HEK293 (cell line): ENCODE measurements around the gene REC8.

ENCODE experiments used
- MZF1 ChIP-seq: fragments of 450-650 bp; formaldehyde crosslinking; IDR thresholded peaks from 2 replicates; pipeline ENCODE4 v1.5.1; 2017; ENCODE audit warnings: missing biosample characterization, missing genetic modification characterization, borderline replicate concordance
- SCRT1 ChIP-seq: fragments of 450-650 bp; formaldehyde crosslinking; IDR thresholded peaks from 2 replicates; pipeline ENCODE4 v1.5.1; 2016; ENCODE audit warnings: missing biosample characterization, missing genetic modification characterization, borderline replicate concordance
- YY2 ChIP-seq: fragments of 450-650 bp; formaldehyde crosslinking; IDR thresholded peaks from 2 replicates; pipeline ENCODE4 v1.5.1; 2016; ENCODE audit warnings: missing biosample characterization, missing genetic modification characterization
- ZBTB7A ChIP-seq: fragments of 450-650 bp; formaldehyde crosslinking; IDR thresholded peaks from 2 replicates; pipeline ENCODE4 v1.5.1; 2016; ENCODE audit warnings: low read depth, missing biosample characterization, missing genetic modification characterization
- ZFP37 ChIP-seq: fragments of 450-650 bp; formaldehyde crosslinking; IDR thresholded peaks from 2 replicates; pipeline ENCODE4 v1.5.1; 2016; ENCODE audit warnings: missing biosample characterization, missing genetic modification characterization
- ZNF114 ChIP-seq: fragments of 450-650 bp; formaldehyde crosslinking; IDR thresholded peaks from 2 replicates; pipeline ENCODE4 v1.5.0; 2017; ENCODE audit warnings: missing biosample characterization, missing genetic modification characterization
- ZNF169 ChIP-seq: fragments of 450-650 bp; formaldehyde crosslinking; IDR thresholded peaks from 2 replicates; pipeline ENCODE4 v1.5.1; 2016; ENCODE audit warnings: missing biosample characterization, missing genetic modification characterization
- ZNF175 ChIP-seq: fragments of 450-650 bp; formaldehyde crosslinking; IDR thresholded peaks from 2 replicates; pipeline ENCODE4 v1.5.1; 2016; ENCODE audit warnings: missing biosample characterization, missing genetic modification characterization
- ZNF248 ChIP-seq: fragments of 450-650 bp; formaldehyde crosslinking; IDR thresholded peaks from 2 replicates; pipeline ENCODE4 v1.5.1; 2017; ENCODE audit warnings: missing biosample characterization, missing genetic modification characterization
- ZNF274 ChIP-seq, 2 experiments: fragments of 200-500 bp in 1 of 2; fragments of 450-650 bp in 1 of 2; sonication (Bioruptor generic) in 1 of 2; formaldehyde crosslinking in 1 of 2; IDR thresholded peaks; 2 replicates each; pipeline versions ENCODE4 v1.5.1 to v1.6.1; 2014 to 2016; ENCODE audit warnings: borderline replicate concordance in 1 of 2, inconsistent platforms in 1 of 2, low read length in 1 of 2, missing biosample characterization in 1 of 2, missing genetic modification characterization in 1 of 2
- ZNF311 ChIP-seq: fragments of 450-650 bp; formaldehyde crosslinking; IDR thresholded peaks from 2 replicates; pipeline ENCODE4 v1.5.1; 2017; ENCODE audit warnings: missing biosample characterization, missing genetic modification characterization, borderline replicate concordance
- ZNF37A ChIP-seq: fragments of 450-650 bp; IDR thresholded peaks from 2 replicates; pipeline ENCODE4 v1.5.1; 2018; ENCODE audit warnings: missing biosample characterization, missing genetic modification characterization
- ZNF48 ChIP-seq: fragments of 450-650 bp; formaldehyde crosslinking; IDR thresholded peaks from 2 replicates; pipeline ENCODE4 v1.5.1; 2016; ENCODE audit warnings: missing biosample characterization, missing genetic modification characterization
- ZNF510 ChIP-seq: fragments of 450-650 bp; formaldehyde crosslinking; IDR thresholded peaks from 2 replicates; pipeline ENCODE4 v1.5.1; 2018; ENCODE audit warnings: mild to moderate bottlenecking, missing genetic modification characterization, missing biosample characterization; ENCODE audit not compliant: insufficient replicate concordance
- ZNF521 ChIP-seq: fragments of 450-650 bp; formaldehyde crosslinking; IDR thresholded peaks from 2 replicates; pipeline ENCODE4 v1.5.1; 2017; ENCODE audit warnings: missing biosample characterization, mild to moderate bottlenecking, missing genetic modification characterization
- ZNF529 ChIP-seq: fragments of 450-650 bp; formaldehyde crosslinking; IDR thresholded peaks from 2 replicates; pipeline ENCODE4 v1.5.1; 2017; ENCODE audit warnings: missing genetic modification characterization, missing biosample characterization; ENCODE audit not compliant: insufficient replicate concordance
- ZNF558 ChIP-seq: fragments of 450-650 bp; formaldehyde crosslinking; IDR thresholded peaks from 2 replicates; pipeline ENCODE4 v1.5.1; 2016; ENCODE audit warnings: missing biosample characterization, missing genetic modification characterization
- ZNF664 ChIP-seq: fragments of 450-650 bp; formaldehyde crosslinking; IDR thresholded peaks from 2 replicates; pipeline ENCODE4 v1.5.1; 2016; ENCODE audit warnings: missing biosample characterization, missing genetic modification characterization
- ZNF776 ChIP-seq: fragments of 450-650 bp; formaldehyde crosslinking; IDR thresholded peaks from 2 replicates; pipeline ENCODE4 v1.5.0; 2017; ENCODE audit warnings: missing biosample characterization, missing genetic modification characterization, borderline replicate concordance
- ZNF785 ChIP-seq: fragments of 450-650 bp; formaldehyde crosslinking; IDR thresholded peaks from 2 replicates; pipeline ENCODE4 v1.5.1; 2016; ENCODE audit warnings: missing biosample characterization, missing genetic modification characterization
- ZNF791 ChIP-seq: fragments of 450-650 bp; formaldehyde crosslinking; IDR thresholded peaks from 2 replicates; pipeline ENCODE4 v1.5.1; 2016; ENCODE audit warnings: missing biosample characterization, missing genetic modification characterization
- ZSCAN30 ChIP-seq: fragments of 450-650 bp; IDR thresholded peaks from 2 replicates; pipeline ENCODE4 v1.5.1; 2018; ENCODE audit warnings: missing biosample characterization, mild to moderate bottlenecking, missing genetic modification characterization, moderate library complexity
- ZXDB ChIP-seq: fragments of 450-650 bp; formaldehyde crosslinking; IDR thresholded peaks from 2 replicates; pipeline ENCODE4 v1.5.1; 2016; ENCODE audit warnings: missing biosample characterization, missing genetic modification characterization
- TF ChIP-seq, protein P1 (sequence below): IDR thresholded peaks from 2 replicates; pipeline ENCODE4 v1.6.1; 2011; ENCODE audit warnings: mild to moderate bottlenecking, low read depth, low read length, borderline replicate concordance
- TF ChIP-seq, protein P2 (sequence below): fragments of 450-650 bp; formaldehyde crosslinking; IDR thresholded peaks from 2 replicates; pipeline ENCODE4 v1.5.1; 2016; ENCODE audit warnings: missing biosample characterization, missing genetic modification characterization
- TF ChIP-seq, protein P3 (sequence below): fragments of 450-650 bp; formaldehyde crosslinking; IDR thresholded peaks from 2 replicates; pipeline ENCODE4 v1.5.1; 2017; ENCODE audit warnings: missing biosample characterization, missing genetic modification characterization
- TF ChIP-seq, protein P4 (sequence below): fragments of 450-650 bp; formaldehyde crosslinking; optimal IDR thresholded peaks from 2 replicates; pipeline ENCODE3; 2016; ENCODE audit warnings: missing biosample characterization, mild to moderate bottlenecking, missing genetic modification characterization
- TF ChIP-seq, protein P5 (sequence below): fragments of 450-650 bp; formaldehyde crosslinking; IDR thresholded peaks from 2 replicates; pipeline ENCODE4 v1.5.1; 2016; ENCODE audit warnings: missing biosample characterization, missing genetic modification characterization

Gene REC8

DNA sequence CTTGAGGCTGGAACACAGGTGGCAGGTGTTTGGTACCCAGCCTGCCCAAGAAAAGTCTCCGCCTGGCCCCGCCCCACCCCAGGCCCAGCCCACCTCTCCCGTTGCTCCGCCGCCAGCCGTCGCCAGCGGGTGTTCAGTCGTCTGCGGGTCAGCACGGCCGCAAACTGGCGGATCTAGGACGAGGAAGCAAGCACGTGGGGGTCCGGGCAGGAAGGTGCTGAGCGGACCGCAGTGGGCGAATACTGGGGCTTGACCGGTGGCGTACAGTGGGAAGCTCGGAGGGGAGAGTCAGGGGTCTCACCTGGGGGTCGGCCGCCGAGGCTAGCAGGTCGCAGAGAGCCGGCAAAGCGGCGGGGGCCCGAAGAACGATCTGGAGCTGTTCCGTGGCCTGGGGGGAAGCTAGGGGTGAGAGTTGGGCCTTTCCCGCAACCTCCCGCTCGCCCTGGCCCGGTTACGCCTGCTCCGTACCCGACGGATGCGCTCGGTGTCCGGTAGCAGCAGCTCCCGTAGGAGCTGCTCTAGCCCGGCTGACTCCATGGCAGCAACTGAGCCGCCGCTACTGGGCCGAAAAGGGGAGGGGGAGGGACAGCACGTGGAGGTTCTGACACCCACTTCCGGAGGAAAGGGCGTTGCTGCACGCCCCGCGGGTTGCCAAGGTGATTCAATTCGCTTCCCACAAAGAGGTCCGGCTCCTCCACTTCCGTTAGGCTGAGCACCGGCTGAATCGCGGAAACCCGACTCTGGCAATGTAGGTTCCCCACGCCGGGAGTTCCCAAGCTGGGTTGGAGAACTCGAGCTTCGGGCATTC, 16.6 kb downstream of the REC8 start, which contains the start of gene IPO4 (continued):
- TF ChIP-seq, protein P1, sequence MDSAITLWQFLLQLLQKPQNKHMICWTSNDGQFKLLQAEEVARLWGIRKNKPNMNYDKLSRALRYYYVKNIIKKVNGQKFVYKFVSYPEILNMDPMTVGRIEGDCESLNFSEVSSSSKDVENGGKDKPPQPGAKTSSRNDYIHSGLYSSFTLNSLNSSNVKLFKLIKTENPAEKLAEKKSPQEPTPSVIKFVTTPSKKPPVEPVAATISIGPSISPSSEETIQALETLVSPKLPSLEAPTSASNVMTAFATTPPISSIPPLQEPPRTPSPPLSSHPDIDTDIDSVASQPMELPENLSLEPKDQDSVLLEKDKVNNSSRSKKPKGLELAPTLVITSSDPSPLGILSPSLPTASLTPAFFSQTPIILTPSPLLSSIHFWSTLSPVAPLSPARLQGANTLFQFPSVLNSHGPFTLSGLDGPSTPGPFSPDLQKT, result no peak
- TF ChIP-seq, protein P2, sequence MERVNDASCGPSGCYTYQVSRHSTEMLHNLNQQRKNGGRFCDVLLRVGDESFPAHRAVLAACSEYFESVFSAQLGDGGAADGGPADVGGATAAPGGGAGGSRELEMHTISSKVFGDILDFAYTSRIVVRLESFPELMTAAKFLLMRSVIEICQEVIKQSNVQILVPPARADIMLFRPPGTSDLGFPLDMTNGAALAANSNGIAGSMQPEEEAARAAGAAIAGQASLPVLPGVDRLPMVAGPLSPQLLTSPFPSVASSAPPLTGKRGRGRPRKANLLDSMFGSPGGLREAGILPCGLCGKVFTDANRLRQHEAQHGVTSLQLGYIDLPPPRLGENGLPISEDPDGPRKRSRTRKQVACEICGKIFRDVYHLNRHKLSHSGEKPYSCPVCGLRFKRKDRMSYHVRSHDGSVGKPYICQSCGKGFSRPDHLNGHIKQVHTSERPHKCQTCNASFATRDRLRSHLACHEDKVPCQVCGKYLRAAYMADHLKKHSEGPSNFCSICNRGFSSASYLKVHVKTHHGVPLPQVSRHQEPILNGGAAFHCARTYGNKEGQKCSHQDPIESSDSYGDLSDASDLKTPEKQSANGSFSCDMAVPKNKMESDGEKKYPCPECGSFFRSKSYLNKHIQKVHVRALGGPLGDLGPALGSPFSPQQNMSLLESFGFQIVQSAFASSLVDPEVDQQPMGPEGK (tag by site-specific recombination), result peak; percentile 93
- TF ChIP-seq, protein P3, sequence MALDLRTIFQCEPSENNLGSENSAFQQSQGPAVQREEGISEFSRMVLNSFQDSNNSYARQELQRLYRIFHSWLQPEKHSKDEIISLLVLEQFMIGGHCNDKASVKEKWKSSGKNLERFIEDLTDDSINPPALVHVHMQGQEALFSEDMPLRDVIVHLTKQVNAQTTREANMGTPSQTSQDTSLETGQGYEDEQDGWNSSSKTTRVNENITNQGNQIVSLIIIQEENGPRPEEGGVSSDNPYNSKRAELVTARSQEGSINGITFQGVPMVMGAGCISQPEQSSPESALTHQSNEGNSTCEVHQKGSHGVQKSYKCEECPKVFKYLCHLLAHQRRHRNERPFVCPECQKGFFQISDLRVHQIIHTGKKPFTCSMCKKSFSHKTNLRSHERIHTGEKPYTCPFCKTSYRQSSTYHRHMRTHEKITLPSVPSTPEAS (tag by site-specific recombination), result no peak; the same call in 1 of the 2 replicates
- peak; percentile 79; the same call in 1 of the 2 replicates for TF ChIP-seq ZFP37 (tag by site-specific recombination)
- TF ChIP-seq ZNF664 (tag by site-specific recombination), result peak; percentile 88
- no peak for TF ChIP-seq ZNF114
- TF ChIP-seq ZNF529 (tag by site-specific recombination), result no peak
- no peak for TF ChIP-seq ZNF248 (tag by site-specific recombination)
- TF ChIP-seq ZNF175 (tag by site-specific recombination), result no peak
- TF ChIP-seq, protein P4, sequence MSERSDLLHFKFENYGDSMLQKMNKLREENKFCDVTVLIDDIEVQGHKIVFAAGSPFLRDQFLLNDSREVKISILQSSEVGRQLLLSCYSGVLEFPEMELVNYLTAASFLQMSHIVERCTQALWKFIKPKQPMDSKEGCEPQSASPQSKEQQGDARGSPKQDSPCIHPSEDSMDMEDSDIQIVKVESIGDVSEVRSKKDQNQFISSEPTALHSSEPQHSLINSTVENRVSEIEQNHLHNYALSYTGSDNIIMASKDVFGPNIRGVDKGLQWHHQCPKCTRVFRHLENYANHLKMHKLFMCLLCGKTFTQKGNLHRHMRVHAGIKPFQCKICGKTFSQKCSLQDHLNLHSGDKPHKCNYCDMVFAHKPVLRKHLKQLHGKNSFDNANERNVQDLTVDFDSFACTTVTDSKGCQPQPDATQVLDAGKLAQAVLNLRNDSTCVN, result peak; percentile 46
- TF ChIP-seq ZBTB7A (tag by site-specific recombination), result 0 out of 2 replicates have a peak, but pooled peaks have one; percentile 17
- peak; percentile 95 for TF ChIP-seq ZXDB (tag by site-specific recombination)
- no peak for TF ChIP-seq ZNF169 (tag by site-specific recombination)
- TF ChIP-seq ZSCAN30 (tag by site-specific recombination), result peak; percentile 87
- no peak for TF ChIP-seq ZNF510 (tag by site-specific recombination)
- TF ChIP-seq ZNF785 (tag by site-specific recombination), result no peak
- TF ChIP-seq SCRT1, result no peak
- 0 out of 2 replicates have a peak, but pooled peaks have one; percentile 50 for TF ChIP-seq ZNF558 (tag by site-specific recombination)
- 0 out of 2 replicates have a peak, but pooled peaks have one; percentile 60 for TF ChIP-seq YY2 (tag by site-specific recombination)
- TF ChIP-seq, protein P5, sequence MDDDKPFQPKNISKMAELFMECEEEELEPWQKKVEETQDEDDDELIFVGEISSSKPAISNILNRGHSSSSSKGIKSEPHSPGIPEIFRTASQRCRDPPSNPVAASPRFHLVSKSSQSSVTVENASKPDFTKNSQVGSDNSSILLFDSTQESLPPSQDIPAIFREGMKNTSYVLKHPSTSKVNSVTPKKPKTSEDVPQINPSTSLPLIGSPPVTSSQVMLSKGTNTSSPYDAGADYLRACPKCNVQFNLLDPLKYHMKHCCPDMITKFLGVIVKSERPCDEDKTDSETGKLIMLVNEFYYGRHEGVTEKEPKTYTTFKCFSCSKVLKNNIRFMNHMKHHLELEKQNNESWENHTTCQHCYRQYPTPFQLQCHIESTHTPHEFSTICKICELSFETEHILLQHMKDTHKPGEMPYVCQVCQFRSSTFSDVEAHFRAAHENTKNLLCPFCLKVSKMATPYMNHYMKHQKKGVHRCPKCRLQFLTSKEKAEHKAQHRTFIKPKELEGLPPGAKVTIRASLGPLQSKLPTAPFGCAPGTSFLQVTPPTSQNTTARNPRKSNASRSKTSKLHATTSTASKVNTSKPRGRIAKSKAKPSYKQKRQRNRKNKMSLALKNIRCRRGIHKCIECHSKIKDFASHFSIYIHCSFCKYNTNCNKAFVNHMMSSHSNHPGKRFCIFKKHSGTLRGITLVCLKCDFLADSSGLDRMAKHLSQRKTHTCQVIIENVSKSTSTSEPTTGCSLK (tag by site-specific recombination), result no peak
- no peak for TF ChIP-seq ZNF776 (tag by site-specific recombination)
- TF ChIP-seq MZF1, result no peak
- TF ChIP-seq ZNF37A (tag by site-specific recombination), result no peak
- TF ChIP-seq ZNF791 (tag by site-specific recombination), result no peak
- no peak for TF ChIP-seq ZNF311 (tag by site-specific recombination)
- no peak for TF ChIP-seq ZNF521
- no peak for TF ChIP-seq ZNF274 (IDR thresholded peaks at IDR 0.05; ENCODE audit: low read length)
- TF ChIP-seq ZNF274 (tag by site-specific recombination; IDR thresholded peaks at IDR 0.05; ENCODE audit: borderline replicate concordance), result no peak
- TF ChIP-seq ZNF48 (tag by site-specific recombination), result no peak
